CD4-positive, alpha-beta T cell treated with Interleukin-21 for 1 hour (primary cell): ENCODE results near the gene MPZL3.
A peak's percentile ranks its signal among the peaks of the same experiment; 100 is the strongest.

Source experiments
- DNase-seq: peaks from one replicate; pipeline ENCODE4 v3.0.0-alpha.2; 2020

Gene MPZL3

DNA sequence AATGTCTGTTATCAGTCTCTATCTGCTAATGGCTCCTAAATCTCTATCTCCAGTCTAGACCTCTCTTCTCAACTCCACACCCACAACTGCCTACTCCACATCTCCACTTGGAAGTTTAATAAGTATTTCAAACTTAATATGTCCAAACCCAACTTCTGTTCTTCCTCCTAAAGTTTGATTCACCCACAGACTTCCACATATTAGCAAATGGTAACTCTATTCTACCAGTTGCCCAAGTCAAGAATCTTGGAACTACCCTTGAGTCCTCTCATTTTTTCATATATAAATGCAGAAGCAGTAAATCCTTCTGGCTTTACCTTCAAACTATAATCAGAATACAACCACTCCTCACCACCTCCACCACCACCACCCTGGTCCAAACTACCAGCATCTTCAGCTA lies 20.7 kb downstream of the MPZL3 start:
- DNase-seq, result no peak

DNA sequence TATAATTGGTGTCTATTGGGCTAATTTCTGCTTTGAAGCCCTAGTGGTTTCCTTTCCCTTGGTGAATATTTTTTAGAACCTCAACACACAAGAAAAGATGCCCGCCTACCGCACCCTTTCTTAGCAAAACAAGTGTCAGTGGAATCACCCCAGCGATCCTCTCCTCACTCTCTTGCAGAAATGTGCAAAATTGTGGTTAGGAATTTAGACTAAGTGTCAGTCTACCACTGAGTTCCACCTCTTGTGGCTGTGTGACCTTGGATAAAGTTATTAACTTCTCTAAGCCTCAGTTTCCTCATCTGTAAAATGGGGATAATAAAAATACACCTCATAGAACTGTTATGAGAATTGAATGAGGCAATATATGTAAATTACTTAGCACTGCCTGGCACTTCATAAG lies 22.1 kb downstream of the MPZL3 start:
- DNase-seq, result peak; percentile 73

DNA sequence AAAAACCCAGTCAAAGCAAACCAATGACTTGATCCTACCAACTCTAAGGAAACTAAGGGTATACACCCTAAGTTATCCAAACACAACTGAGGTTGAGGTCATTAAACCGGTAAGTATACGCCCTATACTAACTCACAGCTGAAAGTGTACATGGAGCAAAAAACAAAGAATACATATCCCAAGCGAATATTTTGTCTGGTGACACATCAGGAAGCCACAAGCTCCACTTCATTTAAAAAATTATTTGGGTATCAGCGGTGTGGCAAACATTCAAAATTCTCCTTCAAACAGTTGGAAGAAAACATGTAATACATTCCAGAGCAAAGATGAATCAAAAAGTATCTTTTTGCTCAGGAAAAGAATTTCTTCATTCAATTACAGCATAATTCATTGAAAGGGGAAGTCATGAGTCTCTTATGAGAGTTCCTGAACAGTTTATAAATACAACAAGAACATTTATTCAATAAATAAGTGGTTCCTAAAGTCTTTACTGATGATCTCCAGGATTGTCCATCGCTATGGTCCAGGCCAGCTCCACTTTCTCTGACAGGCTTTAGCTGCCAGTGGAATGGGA lies 22.8 kb downstream of the MPZL3 start:
- DNase-seq, result no peak

DNA sequence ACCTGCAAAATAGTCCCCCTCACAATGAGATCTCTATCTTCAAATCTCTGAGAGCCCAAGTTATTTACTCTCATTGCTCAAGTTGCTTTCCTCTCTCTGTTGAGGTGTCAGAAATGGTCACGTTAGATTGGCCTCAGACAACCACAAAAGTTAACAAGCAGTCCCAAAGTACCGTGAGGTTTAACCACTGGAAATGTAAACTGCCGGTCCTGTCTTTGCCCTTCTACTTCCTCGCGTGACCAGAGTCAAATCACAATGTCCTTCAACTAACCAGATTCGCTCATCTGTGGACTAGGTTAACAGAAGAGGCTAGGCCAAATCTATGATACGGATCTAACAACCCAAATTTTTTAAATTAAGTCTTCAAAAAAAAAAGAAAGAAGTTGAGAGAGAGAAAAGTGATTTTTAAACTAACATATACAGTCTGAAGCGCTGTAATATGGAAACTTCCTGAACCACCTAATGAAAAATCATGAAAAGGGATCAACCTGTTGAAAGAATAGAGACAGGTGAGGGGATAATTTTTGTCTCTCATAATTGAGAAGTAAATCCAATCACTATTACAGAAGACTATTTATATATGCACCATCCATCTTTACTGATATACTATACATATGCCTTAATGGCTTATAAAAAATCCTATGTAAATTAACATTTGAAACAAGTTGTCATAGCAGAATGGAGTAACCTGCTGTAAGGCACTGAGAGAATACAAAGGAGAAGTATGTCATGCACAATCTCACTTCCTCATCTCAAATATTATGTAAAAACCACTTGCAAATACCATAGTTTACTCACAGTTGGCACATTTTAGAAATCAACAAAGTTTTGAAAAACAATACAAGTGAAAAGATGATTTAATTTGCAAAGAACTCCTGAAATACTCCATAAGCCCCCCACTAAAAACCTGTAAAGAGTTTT lies 24.0 kb downstream of the MPZL3 start:
- DNase-seq, result peak; percentile 63

DNA sequence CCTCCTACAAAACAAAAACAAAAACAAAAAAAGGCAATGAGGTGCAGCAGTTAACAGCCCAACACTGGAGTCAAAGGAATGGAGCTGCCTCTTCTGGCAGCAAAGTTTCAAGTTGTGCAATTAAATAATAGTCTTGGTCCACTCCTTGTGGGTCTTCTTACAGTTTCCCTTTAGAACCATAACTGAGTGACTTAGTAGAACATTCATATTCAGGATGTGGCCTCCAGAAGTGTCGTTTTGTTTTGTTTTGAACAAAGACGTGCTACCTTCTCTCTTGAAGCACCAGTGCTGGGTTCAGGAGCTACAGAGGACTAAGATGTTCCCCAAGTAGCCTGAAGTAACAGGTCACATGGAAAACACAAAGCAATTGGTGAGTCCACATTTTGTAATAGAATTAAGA lies 25.4 kb downstream of the MPZL3 start:
- no peak for DNase-seq

DNA sequence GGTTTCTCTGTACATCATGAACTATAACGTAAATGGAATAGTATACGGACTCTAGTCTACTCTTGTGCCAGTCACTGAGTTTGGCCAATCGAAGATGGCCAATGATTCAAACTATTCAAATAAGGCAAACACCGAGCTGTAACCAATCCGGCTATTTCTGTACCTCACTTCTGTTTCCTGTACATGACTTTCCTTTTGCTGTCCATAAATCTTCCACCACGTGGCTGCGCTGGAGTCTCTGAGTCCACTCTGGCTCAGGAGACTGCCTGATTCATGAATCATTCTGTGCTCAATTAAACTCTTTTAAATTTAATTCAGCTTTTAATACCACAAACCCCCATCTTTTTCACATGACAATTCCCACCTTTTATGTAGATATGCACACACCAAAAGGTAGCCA lies 25.9 kb downstream of the MPZL3 start:
- no peak for DNase-seq

DNA sequence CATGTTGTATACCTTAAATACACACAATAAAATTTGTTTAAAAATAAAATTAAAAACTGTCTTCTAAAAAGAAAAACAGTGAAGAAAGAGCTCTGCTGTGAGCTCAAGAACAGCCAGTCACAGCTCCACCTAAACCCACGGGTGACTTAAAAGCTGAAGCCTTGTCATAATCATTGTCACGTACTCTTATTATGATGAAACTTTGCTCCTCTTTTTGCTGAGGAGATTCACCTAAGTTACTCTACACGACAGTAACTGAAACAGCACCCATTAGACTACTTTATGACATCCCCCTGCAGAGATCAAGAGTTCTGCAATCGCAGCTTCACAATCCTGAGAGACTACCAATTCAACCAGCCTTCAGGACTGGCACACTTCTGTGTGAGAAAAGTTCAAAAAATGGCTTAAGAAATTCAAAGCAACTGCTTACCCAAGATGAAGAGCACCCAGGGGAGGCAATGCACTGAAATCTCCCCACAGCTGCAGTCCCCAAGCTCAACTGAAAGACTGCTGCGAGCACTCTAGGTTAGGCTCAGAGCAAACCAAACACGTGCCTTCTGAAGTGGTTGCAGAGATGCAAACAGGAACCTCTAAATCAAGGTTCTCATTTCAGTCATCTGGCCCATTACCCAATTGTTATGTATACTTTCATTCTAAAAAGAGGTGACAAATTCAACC lies 27.5 kb downstream of the MPZL3 start, which contains the start of gene JAML:
Gene JAML (minus strand): TSS at position 501 of the 678 bp plus-strand sequence. CDS start 10,145 bp downstream, outside the sequence.
- DNase-seq, result peak; percentile 77

DNA sequence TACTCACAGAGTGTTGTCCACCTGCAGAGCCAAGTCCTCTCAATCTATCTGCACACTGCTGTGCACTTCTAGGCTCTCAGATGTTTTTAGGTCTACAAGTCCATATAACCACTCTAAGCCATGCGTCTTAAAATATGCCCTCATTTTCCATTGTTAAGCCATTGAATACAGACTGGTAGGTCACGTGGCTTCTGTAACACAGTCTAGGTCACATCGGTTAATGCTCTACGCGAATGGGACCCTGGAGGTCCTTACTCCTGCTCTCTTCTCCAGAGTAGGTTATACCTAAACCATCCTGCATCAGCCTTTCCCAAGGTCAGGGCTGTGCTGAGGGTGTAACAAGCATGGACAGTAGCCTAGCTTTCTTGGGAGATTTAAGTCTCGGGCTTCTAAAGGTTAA lies 28.2 kb downstream of the MPZL3 start:
- no peak for DNase-seq

DNA sequence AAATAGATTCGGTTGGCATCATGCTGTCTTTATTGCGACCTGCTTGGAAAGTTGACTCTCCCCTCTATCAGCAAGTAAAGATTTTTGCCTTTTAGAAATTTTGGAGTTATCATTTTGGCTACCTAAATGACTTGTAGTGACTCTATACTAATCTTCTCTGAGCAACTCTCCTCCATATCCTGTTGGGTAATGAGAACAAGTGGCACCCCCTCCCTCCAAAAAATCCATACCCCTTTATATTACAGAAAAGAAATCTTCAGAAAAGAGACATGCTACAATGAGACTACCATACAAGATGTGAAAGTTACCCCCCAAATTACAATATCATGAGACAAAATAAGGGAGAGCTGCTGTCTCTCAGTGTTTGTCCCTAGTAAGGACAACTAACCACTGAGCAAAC lies 28.6 kb downstream of the MPZL3 start:
- DNase-seq, result no peak

DNA sequence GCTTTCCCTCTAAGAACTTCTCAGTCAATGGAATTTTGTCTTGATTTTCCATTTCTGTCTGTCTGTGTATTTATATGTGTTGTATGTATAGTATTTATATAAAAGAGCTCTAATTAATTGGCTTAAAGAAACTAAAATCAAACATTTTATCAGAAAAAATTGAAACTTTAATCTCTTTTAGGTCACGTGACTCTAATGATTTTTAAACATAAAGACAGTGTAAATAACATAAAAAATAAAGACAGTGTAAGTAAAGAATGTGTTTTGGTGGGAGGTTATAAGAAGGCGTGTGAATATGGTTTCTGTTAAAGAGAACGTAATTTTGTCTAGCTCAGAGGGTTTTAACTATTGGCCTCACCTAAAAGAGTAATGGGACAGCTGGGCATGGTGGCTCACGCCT lies 29.7 kb downstream of the MPZL3 start:
- DNase-seq, result no peak

DNA sequence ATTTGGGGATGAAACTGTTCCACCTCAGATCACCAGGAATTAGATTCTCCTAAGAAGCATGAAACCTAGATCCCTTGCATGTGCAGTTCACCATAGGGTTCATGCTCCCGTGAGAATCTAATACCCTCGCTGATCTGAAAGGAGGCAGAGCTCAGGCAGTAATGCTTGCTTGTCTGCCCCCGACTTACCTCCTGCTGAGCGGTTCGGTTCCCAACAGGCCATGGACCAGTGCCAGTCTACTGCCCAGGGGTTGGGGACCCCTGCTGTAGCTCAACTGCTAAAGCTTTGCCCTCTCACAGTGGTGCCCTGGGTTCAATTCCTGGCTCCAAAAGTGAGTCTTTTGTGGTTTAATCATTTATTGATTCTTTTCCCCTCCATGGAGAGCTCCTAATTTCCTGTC lies 30.7 kb downstream of the MPZL3 start:
- no peak for DNase-seq

DNA sequence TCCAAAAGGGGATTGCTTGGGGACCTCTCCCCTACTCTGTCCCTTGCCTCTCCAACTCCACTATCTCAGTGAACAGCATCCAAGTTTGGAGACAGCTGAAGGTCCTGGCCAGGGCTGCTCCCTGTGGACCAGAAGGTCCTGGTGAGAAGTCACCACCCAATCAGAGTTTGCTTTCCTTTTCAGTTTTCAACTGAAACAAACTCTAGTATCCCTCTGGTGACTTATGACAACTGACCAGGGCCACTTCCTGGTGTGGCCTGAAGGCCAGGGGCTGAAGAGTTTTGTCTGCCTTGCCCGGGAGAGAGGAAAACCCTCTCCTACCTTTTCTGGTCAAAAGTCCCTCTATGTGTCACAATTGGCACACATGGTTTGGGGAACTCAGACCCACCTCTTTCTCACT lies 32.4 kb downstream of the MPZL3 start:
- DNase-seq, result no peak

DNA sequence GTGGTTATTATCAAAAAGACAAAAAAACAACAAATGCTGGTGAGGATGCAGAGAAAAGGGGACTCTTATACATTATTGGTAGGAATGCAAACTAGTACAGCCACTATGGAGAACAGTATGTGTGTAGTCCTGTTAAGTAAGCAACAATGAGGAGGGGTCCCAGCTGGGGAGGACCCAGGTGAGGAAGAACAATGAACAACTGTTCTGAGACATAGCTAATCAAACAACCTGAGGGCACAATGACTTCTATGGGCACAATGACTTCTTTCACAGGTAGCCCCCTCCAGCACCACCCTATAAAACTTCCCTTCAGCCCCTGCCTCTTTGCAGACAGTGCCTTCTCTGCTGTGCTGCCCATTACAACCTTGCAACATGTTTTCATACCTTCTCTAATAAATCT lies 32.9 kb downstream of the MPZL3 start:
- no peak for DNase-seq

DNA sequence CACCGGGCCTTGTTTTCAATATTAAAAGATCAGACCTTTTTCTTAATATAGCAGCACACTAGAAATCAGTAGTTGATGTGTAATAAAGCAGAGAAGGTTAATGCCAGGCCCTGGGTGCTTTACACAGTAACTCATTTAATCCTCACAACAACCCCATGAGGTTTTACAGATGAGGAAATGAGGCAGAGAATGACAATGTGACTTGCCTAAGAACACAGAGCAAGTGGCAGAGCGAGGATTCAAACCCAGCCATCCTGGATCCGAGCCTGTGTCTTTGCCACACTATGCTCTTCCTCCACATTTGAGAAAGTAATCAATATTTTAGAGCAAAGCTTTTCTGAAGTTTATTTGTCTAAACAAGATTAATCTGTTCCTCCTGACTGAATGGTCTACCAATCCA lies 34.6 kb downstream of the MPZL3 start:
- DNase-seq, result no peak

DNA sequence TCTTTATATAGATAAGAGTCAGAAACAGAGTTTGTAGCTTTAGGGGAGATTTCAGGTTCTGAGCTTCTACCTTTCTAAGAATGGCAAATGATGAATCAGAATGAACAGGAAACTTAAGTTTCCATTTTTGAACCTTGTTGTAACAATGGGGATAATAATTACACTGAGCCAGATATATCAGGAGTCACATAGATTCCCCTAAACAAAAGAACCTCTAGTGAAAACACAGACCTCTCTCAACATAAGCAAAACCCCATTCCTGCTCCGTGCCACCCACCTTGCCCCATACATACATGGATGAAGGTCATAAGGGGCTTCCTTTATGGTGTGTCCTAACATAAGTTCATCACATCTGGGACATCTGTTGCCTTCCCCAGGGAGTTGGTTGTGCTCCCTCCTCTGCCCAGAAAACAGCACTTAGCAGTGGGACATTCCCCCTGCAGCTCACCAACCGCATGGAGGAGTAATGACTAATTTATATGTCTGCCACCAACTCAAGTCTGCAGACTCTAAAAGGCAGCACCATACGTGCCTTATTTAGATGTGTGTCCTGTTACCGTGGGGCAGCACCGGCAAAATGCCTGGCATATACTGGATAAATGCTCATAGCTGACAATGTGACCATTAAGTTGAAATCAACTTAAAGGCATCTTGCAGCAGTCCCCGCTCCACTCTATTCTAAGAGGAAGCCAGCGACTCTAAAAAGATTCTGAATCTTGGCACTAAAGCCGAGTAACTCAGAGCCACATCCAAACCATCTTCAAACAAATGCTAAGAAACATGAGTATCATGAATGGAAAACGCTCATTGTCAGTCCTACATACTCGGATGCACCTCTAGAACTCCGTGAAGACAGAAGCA lies 35.3 kb downstream of the MPZL3 start:
- peak; percentile 55 for DNase-seq

DNA sequence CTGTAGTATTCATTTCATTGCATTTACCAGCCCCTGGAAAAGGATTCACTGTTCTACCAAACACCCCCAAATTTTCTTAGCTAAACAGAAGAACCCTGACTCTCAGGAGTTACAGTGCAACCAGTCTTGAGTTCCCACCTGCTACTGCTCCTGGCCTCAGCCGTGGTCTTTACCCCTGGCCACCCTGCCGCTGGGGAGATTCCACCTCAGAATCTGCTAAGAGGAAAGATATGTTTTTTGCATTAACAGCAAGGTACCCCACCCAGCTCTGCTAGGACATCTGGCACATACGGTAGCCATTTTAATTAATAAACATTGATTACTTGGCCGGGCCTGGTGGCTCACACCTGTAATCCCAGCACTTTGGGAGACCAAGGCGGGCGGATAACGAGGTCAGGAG lies 36.4 kb downstream of the MPZL3 start:
- no peak for DNase-seq

DNA sequence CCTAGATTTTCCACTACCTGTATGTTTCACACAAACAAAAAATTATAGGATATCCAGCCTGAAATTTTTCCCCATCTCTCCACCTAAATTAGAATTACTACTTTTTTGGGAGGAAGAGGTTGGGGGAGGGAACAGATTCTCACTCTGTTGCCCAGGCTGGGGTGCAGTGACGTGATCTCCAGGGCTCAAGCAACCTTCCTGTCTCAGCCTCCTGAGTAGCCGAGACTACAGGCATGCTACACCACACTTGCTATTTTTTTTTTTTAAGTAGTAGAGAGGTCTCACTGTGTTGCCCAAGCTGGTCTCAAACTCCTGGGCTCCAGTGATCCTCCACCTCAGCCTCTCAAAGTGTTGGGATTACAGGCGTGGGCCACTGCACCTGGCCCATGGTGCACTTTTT lies 36.9 kb downstream of the MPZL3 start:
- DNase-seq, result peak; percentile 38

DNA sequence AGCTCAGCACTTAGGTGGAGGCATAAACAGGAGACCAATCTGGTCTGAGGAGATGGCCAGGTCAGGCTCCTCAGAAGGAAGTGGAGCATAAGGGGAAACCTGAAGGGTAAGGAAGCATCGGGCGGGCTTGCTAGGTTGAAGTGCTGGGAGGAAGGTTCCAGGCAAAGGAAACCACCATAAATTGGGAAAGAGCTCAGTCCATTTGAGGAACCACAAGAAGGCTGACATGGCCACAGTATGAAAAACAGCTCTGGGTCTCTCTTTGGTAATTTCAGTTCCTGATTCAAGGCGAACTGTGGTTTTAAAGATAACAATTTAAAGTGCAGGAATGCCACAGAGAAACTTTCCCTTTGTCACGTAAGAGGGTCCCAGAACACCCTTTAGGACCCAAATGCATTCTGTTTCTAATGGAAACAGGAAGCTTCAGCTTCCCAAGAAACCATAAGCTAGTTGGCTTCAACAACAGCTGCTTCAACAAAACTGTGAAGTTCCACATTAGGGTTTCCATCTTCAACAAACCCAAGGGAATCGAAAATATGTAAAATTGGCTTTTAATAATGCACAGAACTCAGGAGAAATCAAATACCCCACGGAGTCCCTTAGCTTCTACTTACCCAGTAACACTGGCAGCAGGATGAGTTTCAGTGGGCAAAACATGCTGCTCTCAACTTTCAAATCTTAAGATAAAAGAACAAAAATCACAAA lies 37.8 kb downstream of the MPZL3 start:
- DNase-seq, result no peak

DNA sequence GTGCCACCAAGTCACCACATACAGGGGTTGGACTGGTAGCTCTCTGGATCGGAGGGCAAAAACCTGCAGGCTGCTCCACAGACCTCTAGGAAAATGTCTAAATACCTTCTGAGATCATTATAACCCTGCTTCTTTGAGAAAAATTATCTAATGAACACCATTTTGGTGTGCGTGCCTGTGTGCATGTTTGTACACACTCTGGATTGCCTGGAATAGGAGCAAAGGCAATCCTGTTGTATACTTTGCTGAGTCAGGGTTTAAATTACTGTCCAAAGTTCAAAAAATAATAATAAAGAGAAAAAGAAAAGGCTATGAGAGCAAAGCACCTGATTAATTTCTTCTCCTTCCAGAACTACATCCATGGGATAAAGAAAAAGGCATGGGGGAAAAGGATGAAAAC lies 38.4 kb downstream of the MPZL3 start:
- no peak for DNase-seq

DNA sequence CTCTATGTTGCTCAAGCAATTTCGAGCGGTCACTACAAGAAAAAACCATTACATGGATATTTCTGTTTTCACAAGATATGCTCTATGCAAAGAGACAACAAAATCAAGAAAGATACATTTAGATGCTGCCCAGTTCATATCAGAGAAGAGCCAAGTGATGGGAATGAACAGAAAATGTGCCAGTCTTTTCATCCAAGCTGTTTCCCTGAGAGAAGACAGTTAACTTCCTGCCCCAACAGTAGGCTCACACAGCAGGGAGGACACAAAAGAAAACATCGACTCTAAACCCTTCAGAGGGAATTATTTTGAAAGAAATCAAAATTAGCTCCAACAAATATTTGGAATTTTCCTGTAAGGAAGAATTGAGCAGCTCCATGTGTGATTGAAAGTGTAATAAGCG lies 39.0 kb downstream of the MPZL3 start:
- DNase-seq, result no peak

DNA sequence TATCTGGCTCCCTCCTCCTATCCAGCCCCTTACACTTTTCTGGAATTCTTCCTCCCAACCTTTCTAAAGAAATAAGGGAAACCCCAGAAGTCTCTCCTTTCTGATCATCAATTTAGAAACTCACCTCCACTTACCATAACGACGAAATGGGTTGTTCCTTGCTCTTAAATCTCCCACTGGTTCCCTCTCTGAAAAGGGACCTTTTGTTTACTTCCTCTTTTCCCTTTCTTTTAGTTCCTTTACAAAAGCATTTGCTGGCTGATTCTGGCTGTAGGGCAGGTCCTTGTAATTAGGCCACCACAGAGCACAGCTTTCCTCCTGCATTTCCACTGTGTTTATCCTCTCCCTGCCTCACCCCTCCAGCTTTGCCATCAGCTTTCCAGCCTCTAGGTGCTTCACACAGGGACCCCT lies 39.4 kb downstream of the MPZL3 start:
- DNase-seq, result no peak

DNA sequence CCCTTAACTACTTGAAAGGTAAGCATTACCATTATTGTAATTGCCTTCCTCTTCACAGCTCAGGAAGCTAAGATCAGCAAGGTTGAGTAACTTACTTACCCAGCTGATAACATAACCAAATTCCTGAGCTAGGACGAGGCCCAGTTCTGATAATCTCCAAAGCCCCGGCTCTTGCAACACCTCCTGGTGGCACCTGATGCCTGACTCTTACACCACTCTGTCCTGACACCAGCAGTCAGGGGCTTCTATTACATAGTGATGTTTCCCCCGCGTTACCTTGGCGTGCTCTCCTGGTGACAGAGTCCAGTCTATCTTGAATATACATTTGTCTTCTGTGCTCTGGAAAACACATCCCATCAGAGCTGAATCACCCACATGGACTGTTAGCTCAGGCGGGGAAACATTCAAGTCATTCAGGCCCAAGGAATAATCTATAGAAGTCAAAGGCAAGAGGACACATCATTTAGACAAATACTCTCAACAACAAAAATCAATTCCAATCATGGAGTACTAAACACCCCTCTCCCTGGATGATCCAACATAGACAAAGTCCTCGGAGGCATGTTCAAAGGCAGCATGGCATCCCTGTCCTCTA lies 39.9 kb downstream of the MPZL3 start:
- DNase-seq, result no peak
